Right atrium auricular region (tissue), 2 donors: ENCODE data around the gene NTNG1. TPM values are rescaled to one million over a fixed set of nuclear protein-coding genes. Genes with fewer than 3 reads are reported as not detected.

ENCODE experiments used
- DNase-seq: peaks from one replicate; pipeline ENCODE4 v3.0.0-alpha.2; 2019; ENCODE audit warnings: low spot score
- H3K27ac ChIP-seq, 2 donors: fragments of 200-600 bp; sonication (generic); 1 replicate in 1 of 2; 2 replicates in 1 of 2; pipeline ENCODE4 v1.5.1; 2016 to 2019
- H3K27me3 ChIP-seq, 2 donors: fragments of 200-600 bp; sonication (generic); one replicate each; pipeline versions ENCODE4 v1.5.1 to v1.6.0; 2017 to 2019
- H3K36me3 ChIP-seq: fragments of 200-600 bp; sonication (generic); one replicate; pipeline ENCODE4 v1.5.1; 2016
- H3K4me1 ChIP-seq, 2 donors: fragments of 200-600 bp; sonication (generic); one replicate each; pipeline versions ENCODE4 v1.5.1 to v1.6.0; 2017 to 2019
- H3K4me3 ChIP-seq, 2 donors: fragments of 200-600 bp; sonication (generic); 1 replicate in 1 of 2; 2 replicates in 1 of 2; pipeline ENCODE4 v1.5.1; 2017 to 2019; ENCODE audit warnings: mild to moderate bottlenecking in 1 of 2, moderate library complexity in 1 of 2
- H3K9me3 ChIP-seq, 2 donors: fragments of 200-600 bp; sonication (generic); one replicate each; pipeline ENCODE4 v1.5.1; 2019
- CTCF ChIP-seq, 2 donors: fragments of 200-600 bp; sonication (generic); IDR thresholded peaks; one replicate each; pipeline ENCODE4 v1.5.1; 2019; ENCODE audit warnings: antibody characterized with exemption in 2 of 2
- total RNA-seq, 2 donors: library from RNA; depleted of rRNA; stranded (reverse); fragments of >200 nt; gene quantifications; one replicate each; pipeline ENCODE4 v1.1.0, GENCODE V29; 2016

NTNG1 gene
- total RNA-seq, 2 donors from 2014 or later: 1.8 to 2.6 TPM

GRCh38 chr1:107357376-107357775 is 216.5 kb downstream of the NTNG1 start:
- Histone ChIP-seq H3K9me3 (no peaks in the 10 kb centered on the region), H3K4me3 (no peak overlapping the region), H3K27me3 (no peaks in the 10 kb centered on the region), H3K27ac (no peak overlapping the region), H3K4me1 (no peaks in the 10 kb centered on the region), H3K36me3 (no peaks in the 10 kb centered on the region)
- TF ChIP-seq CTCF (IDR thresholded peaks at IDR 0.05): no peak
- DNase-seq: no peak

- Histone ChIP-seq H3K36me3 (no peaks in the 10 kb centered on the region), H3K9me3 (no peaks in the 10 kb centered on the region), H3K4me3 (no peak overlapping the region), H3K27ac (no peak overlapping the region), H3K27me3 (no peaks in the 10 kb centered on the region), H3K4me1 (no peaks in the 10 kb centered on the region)
- TF ChIP-seq CTCF (IDR thresholded peaks at IDR 0.05): no peak
- no peak for DNase-seq
Measured at GRCh38 chr1:107358619-107359327, 217.9 kb downstream of the NTNG1 start.

GRCh38 chr1:107359472-107360241 is 218.8 kb downstream of the NTNG1 start:
- Histone ChIP-seq H3K4me3 (no peak overlapping the region), H3K27ac (no peak overlapping the region), H3K36me3 (no peaks in the 10 kb centered on the region), H3K4me1 (no peaks in the 10 kb centered on the region), H3K27me3 (no peaks in the 10 kb centered on the region), H3K9me3 (no peaks in the 10 kb centered on the region)
- no peak for DNase-seq
- TF ChIP-seq CTCF (IDR thresholded peaks at IDR 0.05): no peak

GRCh38 chr1:107362468-107363140 is 221.8 kb downstream of the NTNG1 start:
- Histone ChIP-seq H3K36me3 (no peaks in the 10 kb centered on the region), H3K27me3 (no peaks in the 10 kb centered on the region), H3K4me1 (no peaks in the 10 kb centered on the region), H3K9me3 (no peaks in the 10 kb centered on the region), H3K27ac (no peak overlapping the region), H3K4me3 (no peak overlapping the region)
- no peak for TF ChIP-seq CTCF (IDR thresholded peaks at IDR 0.05)
- no peak for DNase-seq

- Histone ChIP-seq H3K4me1 (no peaks in the 10 kb centered on the region), H3K27ac (no peak overlapping the region), H3K27me3 (no peaks in the 10 kb centered on the region), H3K4me3 (no peak overlapping the region), H3K9me3 (no peaks in the 10 kb centered on the region), H3K36me3 (no peaks in the 10 kb centered on the region)
- DNase-seq: no peak
- TF ChIP-seq CTCF (IDR thresholded peaks at IDR 0.05): no peak
Measured at GRCh38 chr1:107363154-107363553, 222.3 kb downstream of the NTNG1 start.
